Liver (tissue), 9 donors: Measurements from ENCODE around the gene PGM1. TPM values are rescaled to one million over a fixed set of nuclear protein-coding genes. Genes with fewer than 3 reads are reported as not detected.

Experiments used
- DNase-seq: peaks from one replicate; pipeline ENCODE4 v3.0.0-alpha.2; 2017; ENCODE audit warnings: low spot score
- H3K27ac ChIP-seq, 2 donors: one replicate each; pipeline ENCODE4 v1.7.0; 2013; ENCODE audit warnings: inconsistent platforms in 2 of 2, low read length in 2 of 2, control low read depth in 1 of 2, low read depth in 1 of 2, mild to moderate bottlenecking in 1 of 2
- H3K27me3 ChIP-seq, 4 donors: one replicate each; pipeline versions ENCODE4 v1.6.1 to v1.7.0; 2013; ENCODE audit warnings: low read length in 3 of 4, inconsistent platforms in 1 of 4, mild to moderate bottlenecking in 1 of 4, moderate library complexity in 1 of 4; ENCODE audit not compliant: control insufficient read depth in 4 of 4, insufficient read depth in 4 of 4
- H3K36me3 ChIP-seq, 4 donors: one replicate each; pipeline versions ENCODE4 v1.6.1 to v1.7.0; 2013; ENCODE audit warnings: low read length in 3 of 4, mild to moderate bottlenecking in 3 of 4, low read depth in 1 of 4, moderate library complexity in 1 of 4; ENCODE audit not compliant: control insufficient read depth in 4 of 4, insufficient read depth in 3 of 4
- H3K4me1 ChIP-seq, 4 donors: one replicate each; pipeline versions ENCODE4 v1.6.1 to v1.7.0; 2013; ENCODE audit warnings: low read length in 3 of 4, mild to moderate bottlenecking in 3 of 4, moderate library complexity in 1 of 4; ENCODE audit not compliant: control insufficient read depth in 4 of 4, insufficient read depth in 4 of 4
- H3K4me3 ChIP-seq, 3 donors: one replicate each; pipeline versions ENCODE4 v1.6.1 to v1.7.0; 2013; ENCODE audit warnings: low read length in 3 of 3, control low read depth in 1 of 3, low read depth in 1 of 3, mild to moderate bottlenecking in 1 of 3
- H3K9ac ChIP-seq, 2 donors: one replicate each; pipeline ENCODE4 v1.7.0; 2013; ENCODE audit warnings: low read length in 2 of 2, mild to moderate bottlenecking in 2 of 2, moderate library complexity in 2 of 2, control low read depth in 1 of 2, low read depth in 1 of 2
- H3K9me3 ChIP-seq, 4 donors: one replicate each; pipeline versions ENCODE4 v1.6.1 to v1.7.0; 2013; ENCODE audit warnings: low read length in 3 of 4; ENCODE audit not compliant: control insufficient read depth in 4 of 4
- ATF3 ChIP-seq: IDR thresholded peaks from 2 replicates; pipeline ENCODE4 v1.6.1; 2016; ENCODE audit warnings: antibody characterized with exemption
- CTCF ChIP-seq: fragments of 150-350 bp; IDR thresholded peaks from 2 replicates; pipeline ENCODE4 v1.5.1; 2017; ENCODE audit warnings: improper control_type of control experiment, low read depth, low read length; ENCODE audit not compliant: missing input control
- EGR1 ChIP-seq, 2 donors: IDR thresholded peaks; 2 replicates each; pipeline ENCODE4 v1.6.1; 2016 to 2018; ENCODE audit warnings: antibody characterized with exemption in 2 of 2, low read depth in 2 of 2
- FOXA1 ChIP-seq: IDR thresholded peaks from 2 replicates; pipeline ENCODE4 v1.6.1; 2016; ENCODE audit warnings: antibody characterized with exemption
- FOXA2 ChIP-seq: IDR thresholded peaks from 2 replicates; pipeline ENCODE4 v1.6.1; 2016; ENCODE audit warnings: antibody characterized with exemption
- GABPA ChIP-seq, 2 donors: IDR thresholded peaks in 1 of 2; conservative IDR thresholded peaks in 1 of 2; 2 replicates each; pipeline ENCODE4 v1.6.1; 2016; ENCODE audit warnings: antibody characterized with exemption in 2 of 2, mild to moderate bottlenecking in 1 of 2, moderate library complexity in 1 of 2
- HNF4A ChIP-seq, 2 donors: conservative IDR thresholded peaks; 2 replicates each; pipeline ENCODE4 v1.6.1; 2016; ENCODE audit warnings: antibody characterized with exemption in 2 of 2, mild to moderate bottlenecking in 2 of 2
- HNF4G ChIP-seq: IDR thresholded peaks from 2 replicates; pipeline ENCODE4 v1.6.1; 2016; ENCODE audit warnings: antibody characterized with exemption
- JUND ChIP-seq, 2 donors: IDR thresholded peaks; 2 replicates each; pipeline ENCODE4 v1.6.1; 2016; ENCODE audit warnings: antibody characterized with exemption in 2 of 2
- MAX ChIP-seq: IDR thresholded peaks from 2 replicates; pipeline ENCODE4 v1.6.1; 2016; ENCODE audit warnings: antibody characterized with exemption
- NR2F2 ChIP-seq: IDR thresholded peaks from 2 replicates; pipeline ENCODE4 v1.6.1; 2016; ENCODE audit warnings: antibody characterized with exemption
- RAD21 ChIP-seq, 2 donors: IDR thresholded peaks; 2 replicates each; pipeline ENCODE4 v1.6.1; 2016; ENCODE audit warnings: antibody characterized with exemption in 2 of 2, mild to moderate bottlenecking in 2 of 2
- REST ChIP-seq: IDR thresholded peaks from 2 replicates; pipeline ENCODE4 v1.6.1; 2016; ENCODE audit warnings: antibody characterized with exemption, mild to moderate bottlenecking
- RXRA ChIP-seq, 2 donors: IDR thresholded peaks; 2 replicates each; pipeline ENCODE4 v1.6.1; 2017 to 2018; ENCODE audit warnings: antibody characterized with exemption in 2 of 2, mild to moderate bottlenecking in 1 of 2
- SP1 ChIP-seq: IDR thresholded peaks from 2 replicates; pipeline ENCODE4 v1.6.1; 2018; ENCODE audit warnings: antibody characterized with exemption, mild to moderate bottlenecking
- TAF1 ChIP-seq: conservative IDR thresholded peaks from 2 replicates; pipeline ENCODE4 v1.6.1; 2016; ENCODE audit warnings: antibody characterized with exemption, mild to moderate bottlenecking
- YY1 ChIP-seq: IDR thresholded peaks from 2 replicates; pipeline ENCODE4 v1.6.1; 2016; ENCODE audit warnings: antibody characterized with exemption, mild to moderate bottlenecking
- ZBTB33 ChIP-seq: IDR thresholded peaks from 2 replicates; pipeline ENCODE4 v1.6.1; 2016; ENCODE audit warnings: antibody characterized with exemption
- WGBS: extraction: QIAGEN DNeasy Blood & Tissue Kit; methylation state at CpG from one replicate; pipeline ENCODE4 v1.1.7; 2013; 5-methylcytosine and 5-hydroxymethylcytosine counted together
- polyA plus RNA-seq, 2 donors: library from polyadenylated mRNA; stranded (reverse) in 1 of 2; unstranded in 1 of 2; fragments of 200-250 nt in 1 of 2; fragments of >200 nt in 1 of 2; fragmentation: Nextera tagmentation in 1 of 2; extraction: Ambion mirVana in 1 of 2; gene quantifications; one replicate each; pipeline versions ENCODE4 v1.2.1 to v1.2.3, GENCODE V29; 2013 to 2015
- total RNA-seq, 2 donors: library from RNA; depleted of rRNA; stranded (reverse); fragments of >200 nt; gene quantifications; one replicate each; pipeline ENCODE4 v1.2.3, GENCODE V29; 2014
- donor health status: healthy.
- donor health status: healthy.
- donor health status: healthy.
- donor health status: healthy.
- donor health status: healthy.

The PGM1 gene
- total and polyA plus RNA-seq, 4 donors = 57.3 to 224 (median 120) TPM

- Histone ChIP-seq H3K4me3 (no peak overlapping the region), H3K9me3 (no peaks in the 10 kb centered on the region), H3K4me1 (peaks cover 7 to 37% (median 16%) of the 10 kb centered on the region in 4 donors), H3K27ac (no peak overlapping the region), H3K36me3 (peaks cover 4 to 51% (median 40%) of the 10 kb centered on the region in 4 donors), H3K27me3 (no peaks in the 10 kb centered on the region), H3K9ac (no peak overlapping the region)
- 92% methylated on average over 5 of the region's 5 CpGs for WGBS
- no peak for TF ChIP-seq NR2F2
- TF ChIP-seq RAD21 (IDR thresholded peaks at IDR 0.05) = no peak
- TF ChIP-seq CTCF = no peak
- TF ChIP-seq ATF3 = no peak
- TF ChIP-seq HNF4G = no peak
- no peak for TF ChIP-seq MAX
- TF ChIP-seq HNF4A (conservative IDR thresholded peaks at IDR 0.05) = no peak
- TF ChIP-seq ZBTB33 = no peak
- TF ChIP-seq EGR1 (IDR thresholded peaks at IDR 0.05; ENCODE audit: low read depth in 2 of 2) = no peak
- no peak for TF ChIP-seq GABPA (IDR thresholded peaks at IDR 0.05 in 1 of 2, conservative IDR thresholded peaks at IDR 0.05 in 1 of 2)
- no peak for TF ChIP-seq YY1
- TF ChIP-seq SP1 = no peak
- TF ChIP-seq RXRA (IDR thresholded peaks at IDR 0.05) = no peak
- no peak for TF ChIP-seq REST
- TF ChIP-seq FOXA1 = no peak
- TF ChIP-seq TAF1 = no peak
- no peak for TF ChIP-seq JUND (IDR thresholded peaks at IDR 0.05)
- no peak for TF ChIP-seq FOXA2
- no peak for DNase-seq
Measured at GRCh38 chr1:63632110-63632509, 38.9 kb downstream of the PGM1 start.
